ENCODE data around the gene YY2.
"Not testable (repeated sequence)": the region's sequence is repeated elsewhere in the genome, so short reads cannot be mapped to it uniquely, and the experiment has no call there.

YY2 gene

GRCh38 chrX:21855937-21856415 lies at the start of gene YY2:
Gene YY2 (plus strand): TSS chrX:21855987. CDS start chrX:21856485, 498 bp downstream.
- no peak for DNase-seq

DNA sequence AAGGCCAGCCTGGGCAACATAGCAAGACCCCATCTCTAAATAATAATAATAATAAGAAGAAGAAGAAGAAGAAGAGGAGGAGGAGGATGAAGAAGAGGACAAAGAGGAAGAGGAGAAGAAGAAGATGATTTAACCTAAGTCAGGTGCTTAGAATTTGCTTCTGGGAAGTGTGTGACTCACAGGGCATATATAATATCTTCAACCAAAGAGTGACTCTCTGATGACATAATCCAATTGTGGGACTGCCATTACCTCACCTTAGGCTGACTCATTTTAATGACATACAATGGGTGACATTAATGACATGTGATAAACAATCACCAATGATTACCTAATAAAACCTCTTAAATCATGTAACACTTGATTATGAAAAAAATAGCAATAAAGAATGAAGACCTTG lies 49.1 kb upstream of the YY2 start:
- no peak for DNase-seq

GRCh38 chrX:21811832-21812231 lies 44.0 kb upstream of the YY2 start:
- DNase-seq, result no peak

GRCh38 chrX:21812628-21813027 lies 43.2 kb upstream of the YY2 start:
- DNase-seq, result no peak

DNA sequence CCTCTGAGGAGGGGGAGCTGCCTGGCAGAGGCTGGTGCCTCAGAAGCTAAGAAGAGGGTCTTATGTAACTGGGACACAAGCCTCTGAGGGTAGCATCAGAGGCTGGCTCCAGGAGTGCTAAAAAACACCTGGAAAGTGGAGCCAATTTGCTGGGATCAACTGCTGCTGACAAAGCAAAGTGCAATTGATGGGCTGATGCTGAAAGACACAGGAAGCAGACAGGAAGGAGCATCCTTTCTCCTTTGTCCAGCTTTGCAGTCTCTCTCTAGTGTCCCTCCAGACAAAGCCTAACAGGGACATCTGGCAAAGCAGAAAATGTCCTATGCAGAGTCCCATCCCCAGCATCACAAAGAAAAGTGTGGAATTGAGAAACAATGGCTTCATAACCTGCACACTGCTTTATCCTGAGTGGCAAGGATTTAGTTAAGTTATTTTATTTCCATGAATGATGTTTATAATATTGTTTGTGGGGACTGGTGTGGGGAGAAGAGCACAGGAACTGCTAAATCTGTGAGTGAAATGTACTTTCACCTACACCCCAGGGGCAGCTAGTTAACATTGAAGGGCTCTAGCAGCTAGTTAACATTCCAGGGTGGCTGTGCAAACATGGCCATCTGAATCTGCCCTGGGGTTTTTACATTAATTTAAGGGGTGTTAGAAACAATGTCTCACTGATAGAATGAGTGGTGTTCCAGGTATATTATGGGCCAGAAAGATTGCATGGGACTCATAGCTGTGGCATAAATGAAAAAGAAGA lies 42.0 kb upstream of the YY2 start:
- DNase-seq, result no peak

GRCh38 chrX:21816136-21816535 lies 39.7 kb upstream of the YY2 start:
- DNase-seq, result no peak

DNA sequence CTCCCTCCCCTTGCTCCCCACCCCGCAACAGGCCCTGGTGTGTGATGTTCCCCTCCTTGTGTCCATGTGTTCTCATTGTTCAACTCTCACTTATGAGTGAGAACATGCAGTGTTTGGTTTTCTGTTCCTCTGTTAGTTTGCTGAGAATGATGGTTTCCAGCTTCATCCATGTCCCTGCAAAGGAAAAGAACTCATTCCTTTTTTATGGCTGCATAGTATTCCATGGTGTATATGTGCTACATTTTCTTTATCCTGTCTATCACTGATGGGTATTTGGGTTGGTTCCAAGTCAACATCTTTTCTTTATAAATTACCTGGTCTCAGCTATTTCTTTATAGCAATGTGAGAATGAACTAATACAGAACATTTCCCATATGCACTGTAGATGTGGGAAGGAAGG lies 35.6 kb upstream of the YY2 start:
- not testable (repeated sequence) for DNase-seq

- DNase-seq, result no peak
These were observed 33.9 kb upstream of the YY2 start for GRCh38 chrX:21821875-21822274.

GRCh38 chrX:21831496-21831895 lies 24.3 kb upstream of the YY2 start:
- DNase-seq, result no peak

- no peak for DNase-seq
These were observed 18.7 kb upstream of the YY2 start for GRCh38 chrX:21837056-21837455.

DNA sequence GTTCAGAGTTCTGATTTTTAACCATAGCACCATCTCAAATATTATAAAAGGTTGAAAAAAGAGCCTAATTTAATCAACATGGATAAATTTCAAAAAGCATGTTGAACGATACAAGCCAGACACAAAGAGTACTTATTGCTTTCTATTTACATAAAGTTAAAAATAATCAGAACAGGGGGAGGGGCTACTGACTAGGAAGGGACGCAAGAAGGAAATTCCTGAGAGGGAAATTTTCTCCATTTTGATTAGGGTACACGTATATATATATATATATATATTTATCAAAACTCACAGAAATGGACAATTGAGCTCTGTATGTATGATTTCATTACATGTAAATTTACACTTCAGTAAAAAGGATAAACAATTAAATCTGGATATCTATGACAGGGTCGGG lies 16.9 kb upstream of the YY2 start:
- DNase-seq, result no peak

- peak; percentile 86 for DNase-seq
These were observed 16.2 kb upstream of the YY2 start, which contains the start of gene MBTPS2 for GRCh38 chrX:21839334-21840192. Gene MBTPS2 (plus strand): TSS chrX:21839617. CDS start chrX:21839735, 118 bp downstream.

DNA sequence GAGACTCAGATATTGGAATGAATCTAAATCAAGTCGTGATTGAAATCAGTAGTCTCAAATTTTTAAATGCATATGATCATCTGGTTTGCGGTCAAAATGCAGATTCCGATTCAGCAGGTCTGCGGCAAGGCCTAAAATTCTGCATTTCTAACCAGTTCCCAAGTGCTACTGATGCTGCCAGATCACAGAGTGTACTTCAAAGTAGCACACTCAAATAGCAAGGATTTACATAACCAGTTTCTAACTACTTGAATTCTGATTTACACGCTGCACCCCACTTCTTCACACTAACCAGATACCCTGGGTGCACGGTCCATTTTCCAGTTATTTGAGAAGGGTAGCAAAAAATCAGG lies 15.6 kb upstream of the YY2 start:
- no peak for DNase-seq

DNA sequence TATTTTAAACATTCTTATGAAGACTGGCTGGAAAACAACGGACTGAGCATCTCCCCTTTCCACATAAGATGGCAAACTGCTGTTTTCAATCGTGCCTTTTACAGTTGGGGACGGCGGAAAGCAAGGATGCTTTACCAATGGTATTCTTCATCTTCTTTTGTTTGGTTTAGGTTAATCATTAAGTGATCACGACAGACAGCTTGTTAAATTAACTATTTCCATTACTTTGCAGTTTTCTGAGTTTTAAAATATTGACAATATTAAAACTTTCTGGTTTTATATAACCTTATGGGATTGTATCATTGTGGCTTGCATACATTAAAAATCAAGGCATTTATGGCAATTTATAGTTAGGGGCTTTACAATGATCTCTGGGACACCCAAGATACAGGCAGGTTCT lies 12.6 kb upstream of the YY2 start:
- no peak for DNase-seq

- DNase-seq, result no peak
These were observed 10.7 kb upstream of the YY2 start for GRCh38 chrX:21845096-21845495.

- DNase-seq, result no peak
These were observed 8.4 kb upstream of the YY2 start for GRCh38 chrX:21847342-21847741.

GRCh38 chrX:21853578-21853977 lies 2.2 kb upstream of the YY2 start:
- DNase-seq, result no peak

- no peak for DNase-seq
These were observed 717 bp downstream of the YY2 start for GRCh38 chrX:21856504-21856903.

DNA sequence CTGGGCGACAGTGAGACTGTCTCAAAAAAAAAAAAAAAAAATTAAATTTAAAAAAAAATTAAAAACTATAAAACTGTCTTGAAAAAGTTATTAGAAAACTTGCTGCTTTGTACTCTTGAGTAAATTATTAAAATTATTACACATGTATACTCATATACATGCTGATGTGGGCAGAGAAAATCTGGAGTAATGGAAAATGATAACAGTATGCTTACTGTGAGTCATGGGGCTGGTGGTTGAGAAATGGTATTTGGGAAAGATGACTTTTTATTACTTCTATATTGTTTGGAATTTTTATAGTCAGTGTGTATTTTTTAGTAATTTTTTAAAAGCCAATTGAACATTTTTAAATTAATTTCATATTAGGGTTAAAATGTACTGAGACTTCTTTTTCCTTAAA lies 7.5 kb downstream of the YY2 start:
- no peak for DNase-seq

DNA sequence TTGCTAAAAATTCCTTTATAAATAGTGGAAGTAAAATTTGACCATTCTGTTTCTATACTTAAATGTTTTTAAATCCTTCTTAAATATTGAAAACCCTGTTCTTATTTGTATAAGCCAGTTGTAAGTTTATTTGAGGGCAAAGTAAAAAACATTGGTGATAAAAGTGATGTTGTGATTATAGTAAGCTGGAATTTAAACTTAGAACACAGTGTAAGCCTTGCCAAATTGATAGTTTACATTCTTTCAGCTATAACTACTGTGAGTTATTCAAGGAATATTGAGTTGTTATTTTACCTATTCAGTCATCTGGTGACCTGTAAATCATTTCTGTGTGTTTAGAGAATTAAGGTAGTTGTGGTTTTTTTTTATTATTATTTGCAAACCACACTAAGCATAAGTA lies 9.6 kb downstream of the YY2 start:
- DNase-seq, result no peak

DNA sequence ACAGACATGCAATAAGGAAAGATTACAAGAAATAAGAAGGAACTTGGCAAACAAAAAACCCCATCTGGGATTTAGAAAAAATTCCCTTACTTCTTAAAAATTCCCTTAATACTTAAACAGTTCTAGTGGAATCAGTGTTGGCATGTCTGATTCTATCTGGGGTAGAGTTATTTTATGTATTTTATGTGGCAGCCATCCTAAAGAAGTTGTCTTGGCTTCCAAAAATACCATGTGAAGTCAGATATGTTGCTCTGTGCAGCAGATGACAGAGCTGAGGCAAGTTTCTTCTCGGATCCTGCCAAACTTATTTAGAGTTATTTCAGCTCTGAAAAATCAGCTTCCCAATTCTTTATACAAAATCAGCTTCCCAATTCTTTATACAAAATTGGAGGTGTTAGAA lies 14.7 kb downstream of the YY2 start:
- DNase-seq, result no peak

DNA sequence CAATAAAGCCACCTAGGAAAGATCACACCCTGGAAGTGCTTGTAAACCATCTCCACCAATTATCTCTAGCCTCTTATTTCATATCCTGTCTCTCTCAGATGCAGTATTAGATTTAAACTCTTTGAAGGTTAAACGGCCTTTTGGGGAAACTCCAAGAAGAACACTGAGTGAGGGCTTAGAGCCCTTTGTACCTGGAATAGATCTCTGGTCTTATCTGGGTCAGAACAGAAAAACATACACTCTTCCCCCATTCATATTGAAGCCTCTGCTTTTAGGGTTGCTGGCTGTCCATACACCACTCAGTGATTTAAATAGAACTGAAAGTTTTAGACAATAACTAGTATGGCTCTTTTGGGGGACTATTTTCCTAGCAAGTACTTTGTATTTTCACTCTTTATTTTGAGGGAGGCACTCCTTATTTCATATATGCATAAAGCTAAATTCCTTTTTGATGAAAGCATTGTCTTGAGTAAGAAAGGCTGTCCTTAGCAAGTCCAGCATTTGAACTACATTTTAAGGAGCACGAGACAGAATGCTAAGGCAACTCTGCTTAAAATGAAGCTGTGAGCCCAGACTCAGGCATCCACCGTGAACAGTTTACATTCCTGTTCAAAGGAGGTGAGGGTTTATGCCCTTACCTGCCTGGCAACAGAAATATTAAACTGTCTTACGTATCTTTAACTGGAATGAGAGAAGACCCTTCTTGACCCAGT lies 17.4 kb downstream of the YY2 start:
- DNase-seq, result no peak

DNA sequence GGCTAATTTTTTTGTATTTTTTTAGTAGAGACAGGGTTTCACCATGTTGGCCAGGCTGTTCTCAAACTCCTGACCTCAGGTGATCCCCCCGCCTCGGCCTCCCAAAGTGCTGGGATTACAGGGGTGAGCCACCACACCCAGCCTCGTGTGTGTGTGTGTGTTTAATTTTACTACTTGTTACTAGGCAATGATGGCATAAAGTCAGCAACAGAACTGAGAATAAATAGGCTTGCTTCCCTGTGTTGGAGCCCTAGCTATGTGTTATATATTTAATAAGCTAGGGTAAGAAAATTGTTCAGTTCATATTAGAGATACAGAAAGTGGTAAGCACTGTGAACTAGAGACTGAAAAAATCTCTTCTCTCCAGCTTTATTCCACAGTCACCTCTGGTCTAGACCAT lies 18.4 kb downstream of the YY2 start:
- not testable (repeated sequence) for DNase-seq

GRCh38 chrX:21875013-21875412 lies 19.2 kb downstream of the YY2 start:
- DNase-seq, result no peak
